Liver (tissue), 9 donors: Measurements from ENCODE around the gene DPM3. TPM values are rescaled to one million over a fixed set of nuclear protein-coding genes. Genes with fewer than 3 reads are reported as not detected.

Experiments
- DNase-seq: peaks from one replicate; pipeline ENCODE4 v3.0.0-alpha.2; 2017; ENCODE audit warnings: low spot score
- H3K27ac ChIP-seq, 2 donors: one replicate each; pipeline ENCODE4 v1.7.0; 2013; ENCODE audit warnings: inconsistent platforms in 2 of 2, low read length in 2 of 2, control low read depth in 1 of 2, low read depth in 1 of 2, mild to moderate bottlenecking in 1 of 2
- H3K27me3 ChIP-seq, 4 donors: one replicate each; pipeline versions ENCODE4 v1.6.1 to v1.7.0; 2013; ENCODE audit warnings: low read length in 3 of 4, inconsistent platforms in 1 of 4, mild to moderate bottlenecking in 1 of 4, moderate library complexity in 1 of 4; ENCODE audit not compliant: control insufficient read depth in 4 of 4, insufficient read depth in 4 of 4
- H3K36me3 ChIP-seq, 4 donors: one replicate each; pipeline versions ENCODE4 v1.6.1 to v1.7.0; 2013; ENCODE audit warnings: low read length in 3 of 4, mild to moderate bottlenecking in 3 of 4, low read depth in 1 of 4, moderate library complexity in 1 of 4; ENCODE audit not compliant: control insufficient read depth in 4 of 4, insufficient read depth in 3 of 4
- H3K4me1 ChIP-seq, 4 donors: one replicate each; pipeline versions ENCODE4 v1.6.1 to v1.7.0; 2013; ENCODE audit warnings: low read length in 3 of 4, mild to moderate bottlenecking in 3 of 4, moderate library complexity in 1 of 4; ENCODE audit not compliant: control insufficient read depth in 4 of 4, insufficient read depth in 4 of 4
- H3K4me3 ChIP-seq, 3 donors: one replicate each; pipeline versions ENCODE4 v1.6.1 to v1.7.0; 2013; ENCODE audit warnings: low read length in 3 of 3, control low read depth in 1 of 3, low read depth in 1 of 3, mild to moderate bottlenecking in 1 of 3
- H3K9ac ChIP-seq, 2 donors: one replicate each; pipeline ENCODE4 v1.7.0; 2013; ENCODE audit warnings: low read length in 2 of 2, mild to moderate bottlenecking in 2 of 2, moderate library complexity in 2 of 2, control low read depth in 1 of 2, low read depth in 1 of 2
- H3K9me3 ChIP-seq, 4 donors: one replicate each; pipeline versions ENCODE4 v1.6.1 to v1.7.0; 2013; ENCODE audit warnings: low read length in 3 of 4; ENCODE audit not compliant: control insufficient read depth in 4 of 4
- ATF3 ChIP-seq: IDR thresholded peaks from 2 replicates; pipeline ENCODE4 v1.6.1; 2016; ENCODE audit warnings: antibody characterized with exemption
- EGR1 ChIP-seq, 2 donors: IDR thresholded peaks; 2 replicates each; pipeline ENCODE4 v1.6.1; 2016 to 2018; ENCODE audit warnings: antibody characterized with exemption in 2 of 2, low read depth in 2 of 2
- FOXA1 ChIP-seq: IDR thresholded peaks from 2 replicates; pipeline ENCODE4 v1.6.1; 2016; ENCODE audit warnings: antibody characterized with exemption
- FOXA2 ChIP-seq: IDR thresholded peaks from 2 replicates; pipeline ENCODE4 v1.6.1; 2016; ENCODE audit warnings: antibody characterized with exemption
- GABPA ChIP-seq, 2 donors: IDR thresholded peaks in 1 of 2; conservative IDR thresholded peaks in 1 of 2; 2 replicates each; pipeline ENCODE4 v1.6.1; 2016; ENCODE audit warnings: antibody characterized with exemption in 2 of 2, mild to moderate bottlenecking in 1 of 2, moderate library complexity in 1 of 2
- HNF4A ChIP-seq, 2 donors: conservative IDR thresholded peaks; 2 replicates each; pipeline ENCODE4 v1.6.1; 2016; ENCODE audit warnings: antibody characterized with exemption in 2 of 2, mild to moderate bottlenecking in 2 of 2
- HNF4G ChIP-seq: IDR thresholded peaks from 2 replicates; pipeline ENCODE4 v1.6.1; 2016; ENCODE audit warnings: antibody characterized with exemption
- JUND ChIP-seq, 2 donors: IDR thresholded peaks; 2 replicates each; pipeline ENCODE4 v1.6.1; 2016; ENCODE audit warnings: antibody characterized with exemption in 2 of 2
- NR2F2 ChIP-seq: IDR thresholded peaks from 2 replicates; pipeline ENCODE4 v1.6.1; 2016; ENCODE audit warnings: antibody characterized with exemption
- RAD21 ChIP-seq, 2 donors: IDR thresholded peaks; 2 replicates each; pipeline ENCODE4 v1.6.1; 2016; ENCODE audit warnings: antibody characterized with exemption in 2 of 2, mild to moderate bottlenecking in 2 of 2
- RXRA ChIP-seq, 2 donors: IDR thresholded peaks; 2 replicates each; pipeline ENCODE4 v1.6.1; 2017 to 2018; ENCODE audit warnings: antibody characterized with exemption in 2 of 2, mild to moderate bottlenecking in 1 of 2
- SP1 ChIP-seq: IDR thresholded peaks from 2 replicates; pipeline ENCODE4 v1.6.1; 2018; ENCODE audit warnings: antibody characterized with exemption, mild to moderate bottlenecking
- TAF1 ChIP-seq: conservative IDR thresholded peaks from 2 replicates; pipeline ENCODE4 v1.6.1; 2016; ENCODE audit warnings: antibody characterized with exemption, mild to moderate bottlenecking
- YY1 ChIP-seq: IDR thresholded peaks from 2 replicates; pipeline ENCODE4 v1.6.1; 2016; ENCODE audit warnings: antibody characterized with exemption, mild to moderate bottlenecking
- WGBS: extraction: QIAGEN DNeasy Blood & Tissue Kit; methylation state at CpG from one replicate; pipeline ENCODE4 v1.1.7; 2013; 5-methylcytosine and 5-hydroxymethylcytosine counted together
- polyA plus RNA-seq, 2 donors: library from polyadenylated mRNA; stranded (reverse) in 1 of 2; unstranded in 1 of 2; fragments of 200-250 nt in 1 of 2; fragments of >200 nt in 1 of 2; fragmentation: Nextera tagmentation in 1 of 2; extraction: Ambion mirVana in 1 of 2; gene quantifications; one replicate each; pipeline versions ENCODE4 v1.2.1 to v1.2.3, GENCODE V29; 2013 to 2015
- total RNA-seq, 2 donors: library from RNA; depleted of rRNA; stranded (reverse); fragments of >200 nt; gene quantifications; one replicate each; pipeline ENCODE4 v1.2.3, GENCODE V29; 2014
- TF ChIP-seq, protein P1 (sequence below): IDR thresholded peaks from 2 replicates; pipeline ENCODE4 v1.6.1; 2016; ENCODE audit warnings: antibody characterized with exemption
- TF ChIP-seq, protein P2 (sequence below): fragments of 150-350 bp; IDR thresholded peaks from 2 replicates; pipeline ENCODE4 v1.5.1; 2017; ENCODE audit warnings: improper control_type of control experiment, low read depth, low read length; ENCODE audit not compliant: missing input control
- TF ChIP-seq, protein P3 (sequence below): IDR thresholded peaks from 2 replicates; pipeline ENCODE4 v1.6.1; 2016; ENCODE audit warnings: antibody characterized with exemption
- TF ChIP-seq, protein P4 (sequence below): IDR thresholded peaks from 2 replicates; pipeline ENCODE4 v1.6.1; 2016; ENCODE audit warnings: antibody characterized with exemption, mild to moderate bottlenecking
- donor health status: healthy.
- donor health status: healthy.
- donor health status: healthy.
- donor health status: healthy.
- donor health status: healthy.

DPM3 gene
- total and polyA plus RNA-seq, 4 donors, result 27.3 to 134 (median 69.1) TPM

DNA sequence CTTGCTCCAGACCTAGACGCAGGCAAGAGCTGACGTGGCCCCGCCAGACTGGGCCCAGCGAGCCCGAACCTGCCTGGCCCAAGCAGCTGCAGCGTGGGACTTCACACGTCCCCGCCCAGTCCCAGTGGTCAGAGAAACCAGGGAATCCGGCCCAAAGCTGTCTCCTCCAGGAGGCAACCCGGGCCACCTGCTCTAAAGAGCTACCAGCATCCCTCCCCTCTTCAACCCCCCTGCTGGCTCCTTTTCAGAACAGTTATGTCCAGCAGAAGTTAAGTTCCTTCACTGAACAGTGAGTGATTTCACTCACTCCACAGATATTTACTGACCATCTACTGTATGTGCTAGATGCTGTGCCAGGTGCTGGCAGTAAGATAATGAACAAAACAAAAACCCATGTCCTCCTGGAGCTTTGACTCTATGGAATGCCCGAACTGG, 14.8 kb downstream of the DPM3 start:
- TF ChIP-seq ATF3 (no peak), FOXA2 (no peak), HNF4A (conservative IDR thresholded peaks at IDR 0.05) (no peak), TAF1 (no peak), HNF4G (no peak)
- Histone ChIP-seq H3K9ac (peak overlapping the region; percentile 74 to 96), H3K27ac (peak overlapping the region; percentile 99 to 100), H3K36me3 (peaks cover 0 to 5% (median under 1%) of the 10 kb centered on the region in 4 donors), H3K27me3 (no peaks in the 10 kb centered on the region), H3K9me3 (no peaks in the 10 kb centered on the region), H3K4me1 (peaks cover 3 to 20% (median 13%) of the 10 kb centered on the region in 4 donors), H3K4me3 (peak overlapping the region; percentile 2 to 32 (median 5))
- WGBS, result 35% methylated on average over 11 of the region's 11 CpGs
- DNase-seq, result no peak

DNA sequence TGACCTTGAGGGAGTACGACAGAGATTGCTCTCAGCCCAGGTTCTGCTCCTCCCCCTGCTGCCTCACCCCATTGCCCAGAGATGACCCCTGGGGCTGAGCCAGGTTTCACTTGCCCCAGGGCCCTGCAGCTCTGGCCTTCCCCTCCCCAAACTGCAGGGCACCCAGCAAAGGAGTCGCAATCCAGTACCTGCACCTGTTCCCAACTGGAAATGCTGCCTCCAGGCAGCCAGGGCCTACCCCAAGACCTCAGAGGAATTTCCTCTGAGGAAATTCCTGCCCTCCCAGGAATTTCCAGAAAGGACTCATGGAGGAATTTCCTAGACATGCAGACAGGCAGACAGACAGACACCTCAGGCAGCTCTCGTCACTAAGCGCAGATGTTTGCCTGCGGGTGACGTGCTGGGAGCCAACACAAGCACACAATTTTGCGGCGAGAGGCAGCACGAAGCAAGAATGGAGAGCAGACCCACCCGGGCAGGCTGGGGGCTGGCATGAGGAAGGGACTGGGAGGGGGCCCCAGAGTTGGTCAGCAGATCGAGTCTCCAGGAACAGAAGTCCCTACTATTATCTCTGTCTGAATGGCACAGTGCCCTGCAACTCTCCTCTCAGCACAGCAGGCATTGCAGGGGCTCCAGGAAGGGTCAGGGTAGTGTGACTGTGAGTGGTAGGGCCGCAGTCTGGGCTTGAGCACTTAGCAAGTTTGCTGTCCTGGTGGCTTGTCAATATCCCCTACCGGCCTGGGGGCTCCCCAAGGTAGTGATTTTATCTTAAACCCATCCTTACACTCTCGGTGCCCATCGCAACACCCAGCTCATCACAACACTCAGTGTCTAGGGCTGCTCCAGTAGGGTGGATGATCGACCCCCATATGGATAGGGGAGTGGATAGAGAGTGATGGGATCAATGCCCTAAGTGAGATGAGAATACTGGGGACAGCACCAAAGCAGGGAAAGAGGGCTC, 15.5 kb downstream of the DPM3 start:
- H3K4me3 ChIP-seq, result peak overlapping the region; percentile 2 to 32 (median 5)
- peaks cover 0 to 5% (median 0%) of the 10 kb centered on the region in 4 donors for H3K36me3 ChIP-seq
- H3K9me3 ChIP-seq, result no peaks in the 10 kb centered on the region
- H3K27ac ChIP-seq, result peak overlapping the region; percentile 99 to 100
- H3K27me3 ChIP-seq, result no peaks in the 10 kb centered on the region
- no peak for TF ChIP-seq EGR1 (IDR thresholded peaks at IDR 0.05; ENCODE audit: low read depth in 2 of 2)
- TF ChIP-seq, protein P1, sequence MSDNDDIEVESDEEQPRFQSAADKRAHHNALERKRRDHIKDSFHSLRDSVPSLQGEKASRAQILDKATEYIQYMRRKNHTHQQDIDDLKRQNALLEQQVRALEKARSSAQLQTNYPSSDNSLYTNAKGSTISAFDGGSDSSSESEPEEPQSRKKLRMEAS, result peak; percentile 42
- peak; percentile 62 to 69 for TF ChIP-seq HNF4A (conservative IDR thresholded peaks at IDR 0.05)
- TF ChIP-seq FOXA2, result no peak
- TF ChIP-seq HNF4G, result no peak
- TF ChIP-seq JUND (IDR thresholded peaks at IDR 0.05), result no peak
- peak; percentile 91 to 96 for TF ChIP-seq RXRA (IDR thresholded peaks at IDR 0.05)
- peak; percentile 63 for TF ChIP-seq NR2F2
- TF ChIP-seq YY1, result peak; percentile 64
- peak in 1 of 2 donors; percentile 62 for TF ChIP-seq RAD21 (IDR thresholded peaks at IDR 0.05)
- TF ChIP-seq, protein P2, sequence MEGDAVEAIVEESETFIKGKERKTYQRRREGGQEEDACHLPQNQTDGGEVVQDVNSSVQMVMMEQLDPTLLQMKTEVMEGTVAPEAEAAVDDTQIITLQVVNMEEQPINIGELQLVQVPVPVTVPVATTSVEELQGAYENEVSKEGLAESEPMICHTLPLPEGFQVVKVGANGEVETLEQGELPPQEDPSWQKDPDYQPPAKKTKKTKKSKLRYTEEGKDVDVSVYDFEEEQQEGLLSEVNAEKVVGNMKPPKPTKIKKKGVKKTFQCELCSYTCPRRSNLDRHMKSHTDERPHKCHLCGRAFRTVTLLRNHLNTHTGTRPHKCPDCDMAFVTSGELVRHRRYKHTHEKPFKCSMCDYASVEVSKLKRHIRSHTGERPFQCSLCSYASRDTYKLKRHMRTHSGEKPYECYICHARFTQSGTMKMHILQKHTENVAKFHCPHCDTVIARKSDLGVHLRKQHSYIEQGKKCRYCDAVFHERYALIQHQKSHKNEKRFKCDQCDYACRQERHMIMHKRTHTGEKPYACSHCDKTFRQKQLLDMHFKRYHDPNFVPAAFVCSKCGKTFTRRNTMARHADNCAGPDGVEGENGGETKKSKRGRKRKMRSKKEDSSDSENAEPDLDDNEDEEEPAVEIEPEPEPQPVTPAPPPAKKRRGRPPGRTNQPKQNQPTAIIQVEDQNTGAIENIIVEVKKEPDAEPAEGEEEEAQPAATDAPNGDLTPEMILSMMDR, result no peak
- no peak for TF ChIP-seq ATF3
- TF ChIP-seq SP1, result peak; percentile 87
- TF ChIP-seq, protein P3, sequence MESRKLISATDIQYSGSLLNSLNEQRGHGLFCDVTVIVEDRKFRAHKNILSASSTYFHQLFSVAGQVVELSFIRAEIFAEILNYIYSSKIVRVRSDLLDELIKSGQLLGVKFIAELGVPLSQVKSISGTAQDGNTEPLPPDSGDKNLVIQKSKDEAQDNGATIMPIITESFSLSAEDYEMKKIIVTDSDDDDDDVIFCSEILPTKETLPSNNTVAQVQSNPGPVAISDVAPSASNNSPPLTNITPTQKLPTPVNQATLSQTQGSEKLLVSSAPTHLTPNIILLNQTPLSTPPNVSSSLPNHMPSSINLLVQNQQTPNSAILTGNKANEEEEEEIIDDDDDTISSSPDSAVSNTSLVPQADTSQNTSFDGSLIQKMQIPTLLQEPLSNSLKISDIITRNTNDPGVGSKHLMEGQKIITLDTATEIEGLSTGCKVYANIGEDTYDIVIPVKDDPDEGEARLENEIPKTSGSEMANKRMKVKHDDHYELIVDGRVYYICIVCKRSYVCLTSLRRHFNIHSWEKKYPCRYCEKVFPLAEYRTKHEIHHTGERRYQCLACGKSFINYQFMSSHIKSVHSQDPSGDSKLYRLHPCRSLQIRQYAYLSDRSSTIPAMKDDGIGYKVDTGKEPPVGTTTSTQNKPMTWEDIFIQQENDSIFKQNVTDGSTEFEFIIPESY, result no peak
- TF ChIP-seq GABPA (IDR thresholded peaks at IDR 0.05 in 1 of 2, conservative IDR thresholded peaks at IDR 0.05 in 1 of 2), result no peak
- TF ChIP-seq, protein P4, sequence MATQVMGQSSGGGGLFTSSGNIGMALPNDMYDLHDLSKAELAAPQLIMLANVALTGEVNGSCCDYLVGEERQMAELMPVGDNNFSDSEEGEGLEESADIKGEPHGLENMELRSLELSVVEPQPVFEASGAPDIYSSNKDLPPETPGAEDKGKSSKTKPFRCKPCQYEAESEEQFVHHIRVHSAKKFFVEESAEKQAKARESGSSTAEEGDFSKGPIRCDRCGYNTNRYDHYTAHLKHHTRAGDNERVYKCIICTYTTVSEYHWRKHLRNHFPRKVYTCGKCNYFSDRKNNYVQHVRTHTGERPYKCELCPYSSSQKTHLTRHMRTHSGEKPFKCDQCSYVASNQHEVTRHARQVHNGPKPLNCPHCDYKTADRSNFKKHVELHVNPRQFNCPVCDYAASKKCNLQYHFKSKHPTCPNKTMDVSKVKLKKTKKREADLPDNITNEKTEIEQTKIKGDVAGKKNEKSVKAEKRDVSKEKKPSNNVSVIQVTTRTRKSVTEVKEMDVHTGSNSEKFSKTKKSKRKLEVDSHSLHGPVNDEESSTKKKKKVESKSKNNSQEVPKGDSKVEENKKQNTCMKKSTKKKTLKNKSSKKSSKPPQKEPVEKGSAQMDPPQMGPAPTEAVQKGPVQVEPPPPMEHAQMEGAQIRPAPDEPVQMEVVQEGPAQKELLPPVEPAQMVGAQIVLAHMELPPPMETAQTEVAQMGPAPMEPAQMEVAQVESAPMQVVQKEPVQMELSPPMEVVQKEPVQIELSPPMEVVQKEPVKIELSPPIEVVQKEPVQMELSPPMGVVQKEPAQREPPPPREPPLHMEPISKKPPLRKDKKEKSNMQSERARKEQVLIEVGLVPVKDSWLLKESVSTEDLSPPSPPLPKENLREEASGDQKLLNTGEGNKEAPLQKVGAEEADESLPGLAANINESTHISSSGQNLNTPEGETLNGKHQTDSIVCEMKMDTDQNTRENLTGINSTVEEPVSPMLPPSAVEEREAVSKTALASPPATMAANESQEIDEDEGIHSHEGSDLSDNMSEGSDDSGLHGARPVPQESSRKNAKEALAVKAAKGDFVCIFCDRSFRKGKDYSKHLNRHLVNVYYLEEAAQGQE, result peak; percentile 82
- TF ChIP-seq TAF1, result peak; percentile 71
- no peak for TF ChIP-seq FOXA1
- WGBS, result 38% methylated on average over 16 of the region's 16 CpGs
- peaks cover 3 to 20% (median 13%) of the 10 kb centered on the region in 4 donors for H3K4me1 ChIP-seq
- peak overlapping the region; percentile 74 to 96 for H3K9ac ChIP-seq
- DNase-seq, result no peak
